ENCODE data around the gene GRK7. TPM values are rescaled to one million over a fixed set of nuclear protein-coding genes. Genes with fewer than 3 reads are reported as not detected.
A peak's percentile ranks its signal among the peaks of the same experiment; 100 is the strongest.

GRK7 gene
- total and polyA plus RNA-seq, 2 of the 13 experiments (the other 11 are each of a cell fraction or from before 2014, with no cell fraction given) = not detected

- TF ChIP-seq, protein P1, sequence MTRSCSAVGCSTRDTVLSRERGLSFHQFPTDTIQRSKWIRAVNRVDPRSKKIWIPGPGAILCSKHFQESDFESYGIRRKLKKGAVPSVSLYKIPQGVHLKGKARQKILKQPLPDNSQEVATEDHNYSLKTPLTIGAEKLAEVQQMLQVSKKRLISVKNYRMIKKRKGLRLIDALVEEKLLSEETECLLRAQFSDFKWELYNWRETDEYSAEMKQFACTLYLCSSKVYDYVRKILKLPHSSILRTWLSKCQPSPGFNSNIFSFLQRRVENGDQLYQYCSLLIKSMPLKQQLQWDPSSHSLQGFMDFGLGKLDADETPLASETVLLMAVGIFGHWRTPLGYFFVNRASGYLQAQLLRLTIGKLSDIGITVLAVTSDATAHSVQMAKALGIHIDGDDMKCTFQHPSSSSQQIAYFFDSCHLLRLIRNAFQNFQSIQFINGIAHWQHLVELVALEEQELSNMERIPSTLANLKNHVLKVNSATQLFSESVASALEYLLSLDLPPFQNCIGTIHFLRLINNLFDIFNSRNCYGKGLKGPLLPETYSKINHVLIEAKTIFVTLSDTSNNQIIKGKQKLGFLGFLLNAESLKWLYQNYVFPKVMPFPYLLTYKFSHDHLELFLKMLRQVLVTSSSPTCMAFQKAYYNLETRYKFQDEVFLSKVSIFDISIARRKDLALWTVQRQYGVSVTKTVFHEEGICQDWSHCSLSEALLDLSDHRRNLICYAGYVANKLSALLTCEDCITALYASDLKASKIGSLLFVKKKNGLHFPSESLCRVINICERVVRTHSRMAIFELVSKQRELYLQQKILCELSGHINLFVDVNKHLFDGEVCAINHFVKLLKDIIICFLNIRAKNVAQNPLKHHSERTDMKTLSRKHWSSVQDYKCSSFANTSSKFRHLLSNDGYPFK (CRISPR knock-in tag; IDR thresholded peaks at IDR 0.05; ENCODE audit: borderline replicate concordance) = no peak
- TF ChIP-seq ZNF546 (CRISPR knock-in tag; conservative IDR thresholded peaks at IDR 0.05) = no peak
- TF ChIP-seq MTF2 (CRISPR knock-in tag; IDR thresholded peaks at IDR 0.05; ENCODE audit: borderline replicate concordance) = 0 out of 2 replicates have a peak, but pooled peaks have one; percentile 0
- no peak for TF ChIP-seq ZNF646 (CRISPR knock-in tag; IDR thresholded peaks at IDR 0.05)
- no peak for TF ChIP-seq MAFG (CRISPR knock-in tag; IDR thresholded peaks at IDR 0.05)
- TF ChIP-seq NR2F6 (IDR thresholded peaks at IDR 0.05) = no peak
- TF ChIP-seq NR2F6 (CRISPR knock-in tag; IDR thresholded peaks at IDR 0.05) = no peak
- no peak for TF ChIP-seq ZBTB14 (CRISPR knock-in tag; IDR thresholded peaks at IDR 0.05)
- TF ChIP-seq ZNF3 (CRISPR knock-in tag; IDR thresholded peaks at IDR 0.05) = peak; percentile 98
- no peak for TF ChIP-seq ZBTB3 (CRISPR knock-in tag; IDR thresholded peaks at IDR 0.05; ENCODE audit: borderline replicate concordance, low read depth)
- no peak for TF ChIP-seq DMAP1 (CRISPR knock-in tag; IDR thresholded peaks at IDR 0.05)
- no peak for TF ChIP-seq HNRNPUL1 (IDR thresholded peaks at IDR 0.05; ENCODE audit: low read depth, low read length)
- TF ChIP-seq HDAC2 (CRISPR knock-in tag; IDR thresholded peaks at IDR 0.05) = no peak
- TF ChIP-seq NR1H2 (CRISPR knock-in tag; IDR thresholded peaks at IDR 0.05; ENCODE audit: borderline replicate concordance, low read depth) = no peak
- TF ChIP-seq SIX1 (CRISPR knock-in tag; IDR thresholded peaks at IDR 0.05; ENCODE audit: borderline replicate concordance) = no peak
- TF ChIP-seq, protein P2, sequence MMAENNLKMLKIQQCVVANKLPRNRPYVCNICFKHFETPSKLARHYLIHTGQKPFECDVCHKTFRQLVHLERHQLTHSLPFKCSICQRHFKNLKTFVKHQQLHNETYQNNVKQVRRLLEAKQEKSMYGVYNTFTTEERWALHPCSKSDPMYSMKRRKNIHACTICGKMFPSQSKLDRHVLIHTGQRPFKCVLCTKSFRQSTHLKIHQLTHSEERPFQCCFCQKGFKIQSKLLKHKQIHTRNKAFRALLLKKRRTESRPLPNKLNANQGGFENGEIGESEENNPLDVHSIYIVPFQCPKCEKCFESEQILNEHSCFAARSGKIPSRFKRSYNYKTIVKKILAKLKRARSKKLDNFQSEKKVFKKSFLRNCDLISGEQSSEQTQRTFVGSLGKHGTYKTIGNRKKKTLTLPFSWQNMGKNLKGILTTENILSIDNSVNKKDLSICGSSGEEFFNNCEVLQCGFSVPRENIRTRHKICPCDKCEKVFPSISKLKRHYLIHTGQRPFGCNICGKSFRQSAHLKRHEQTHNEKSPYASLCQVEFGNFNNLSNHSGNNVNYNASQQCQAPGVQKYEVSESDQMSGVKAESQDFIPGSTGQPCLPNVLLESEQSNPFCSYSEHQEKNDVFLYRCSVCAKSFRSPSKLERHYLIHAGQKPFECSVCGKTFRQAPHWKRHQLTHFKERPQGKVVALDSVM (CRISPR knock-in tag; IDR thresholded peaks at IDR 0.05) = peak; percentile 44; the same call in 1 of the 2 replicates
Observed at GRCh38 chr3:141737678-141738021, 25.6 kb upstream of the GRK7 start (continued).
